ENCODE measurements around the gene ESPN. TPM values are rescaled to one million over a fixed set of nuclear protein-coding genes. Genes with fewer than 3 reads are reported as not detected.
A peak's percentile ranks its signal among the peaks of the same experiment; 100 is the strongest.

ESPN gene
- total RNA-seq, 3 donors from 2014 or later (not counting 1 experiment from before 2014, with no cell fraction given): 1.1 to 2.0 (median 1.7) TPM

- DNase-seq (peak in 1 of 2 donors; percentile 77), ATAC-seq (peak; percentile 18 to 32 (median 26))
- Mint-ChIP-seq H3K4me1 (peaks cover 19 to 31% of the 10 kb centered on the region in 2 donors), H3K27ac (peak overlapping the region; percentile 81 to 94), H3K4me3 (peak overlapping the region; percentile 86), H3K9me3 (no peaks in the 10 kb centered on the region), H3K27me3 (ENCODE audit: low read depth in 2 of 2) (peaks cover 12 to 22% of the 10 kb centered on the region in 2 donors), H3K36me3 (no peaks in the 10 kb centered on the region)
- Histone ChIP-seq H3K27me3 (ENCODE audit: control insufficient read depth, insufficient read depth, low read length) (no peaks in the 10 kb centered on the region), H3K4me1 (ENCODE audit: control insufficient read depth, insufficient read depth, low read length) (peaks cover 40% of the 10 kb centered on the region), H3K9me3 (ENCODE audit: control insufficient read depth, insufficient read depth, low read length) (no peaks in the 10 kb centered on the region), H3K4me3 (ENCODE audit: low read length) (peak overlapping the region; percentile 28), H3K27ac (ENCODE audit: low read length) (peak overlapping the region; percentile 81), H3K36me3 (ENCODE audit: control insufficient read depth, insufficient read depth, low read length) (peaks cover 7% of the 10 kb centered on the region)
- 3% methylated on average over 18 of the region's 18 CpGs for WGBS (ENCODE audit: insufficient coverage)
- intact Hi-C loops (cut with micrococcal nuclease): no loop called here
- no peak for TF ChIP-seq CTCF (IDR thresholded peaks at IDR 0.05)
Measured at GRCh38 chr1:6459850-6460265, 35.3 kb downstream of the ESPN start.

- peak; percentile 90 to 92 (median 92) for ATAC-seq
- peak; percentile 54 to 96 for DNase-seq
- 27% methylated on average over 39 of the region's 39 CpGs for WGBS (ENCODE audit: insufficient coverage)
- Histone ChIP-seq H3K4me1 (ENCODE audit: control insufficient read depth, insufficient read depth, low read length) (peaks cover 47% of the 10 kb centered on the region), H3K9me3 (ENCODE audit: control insufficient read depth, insufficient read depth, low read length) (no peaks in the 10 kb centered on the region), H3K4me3 (ENCODE audit: low read length) (peak overlapping the region; percentile 28), H3K27me3 (ENCODE audit: control insufficient read depth, insufficient read depth, low read length) (no peaks in the 10 kb centered on the region), H3K36me3 (ENCODE audit: control insufficient read depth, insufficient read depth, low read length) (peaks cover 7% of the 10 kb centered on the region), H3K27ac (ENCODE audit: low read length) (peak overlapping the region; percentile 81)
- Mint-ChIP-seq H3K27me3 (ENCODE audit: low read depth in 2 of 2) (peaks cover 12 to 22% of the 10 kb centered on the region in 2 donors), H3K36me3 (no peaks in the 10 kb centered on the region), H3K9me3 (no peaks in the 10 kb centered on the region), H3K4me3 (peak overlapping the region; percentile 86), H3K4me1 (peaks cover 19 to 34% of the 10 kb centered on the region in 2 donors), H3K27ac (peak overlapping the region; percentile 81 to 94)
- intact Hi-C loops (cut with micrococcal nuclease): no loop called here
- TF ChIP-seq CTCF (IDR thresholded peaks at IDR 0.05): no peak
Measured at GRCh38 chr1:6460301-6461050, 35.9 kb downstream of the ESPN start.

- peak overlapping the region; percentile 86 for H3K4me3 Mint-ChIP-seq
- peak overlapping the region; percentile 81 to 94 for H3K27ac Mint-ChIP-seq
- Histone ChIP-seq H3K27ac (ENCODE audit: low read length) (peak overlapping the region; percentile 81), H3K9me3 (ENCODE audit: control insufficient read depth, insufficient read depth, low read length) (no peaks in the 10 kb centered on the region), H3K4me1 (ENCODE audit: control insufficient read depth, insufficient read depth, low read length) (peaks cover 51% of the 10 kb centered on the region), H3K36me3 (ENCODE audit: control insufficient read depth, insufficient read depth, low read length) (peaks cover 7% of the 10 kb centered on the region), H3K27me3 (ENCODE audit: control insufficient read depth, insufficient read depth, low read length) (no peaks in the 10 kb centered on the region), H3K4me3 (ENCODE audit: low read length) (no peak overlapping the region)
- H3K4me1 Mint-ChIP-seq: peaks cover 19 to 35% of the 10 kb centered on the region in 2 donors
- no peaks in the 10 kb centered on the region for H3K9me3 Mint-ChIP-seq
- intact Hi-C loops (cut with micrococcal nuclease): no loop called here
- DNase-seq (no peak), ATAC-seq (no peak)
- H3K36me3 Mint-ChIP-seq: no peaks in the 10 kb centered on the region
- no peak for TF ChIP-seq CTCF (IDR thresholded peaks at IDR 0.05)
- H3K27me3 Mint-ChIP-seq (ENCODE audit: low read depth in 2 of 2): peaks cover 12 to 20% of the 10 kb centered on the region in 2 donors
- 90% methylated on average over 40 of the region's 40 CpGs for WGBS (ENCODE audit: insufficient coverage)
Measured at GRCh38 chr1:6461051-6461530, 36.5 kb downstream of the ESPN start.
